Stimulated activated CD8-positive, alpha-beta memory T cell treated with anti-CD3 and anti-CD28 coated beads, Interleukin-4, amount 100 ng/mL, for 4 hours (primary cell): ENCODE measurements around the gene CLSTN2.

ENCODE experiments used
- DNase-seq, 2 donors: peaks; one replicate each; pipeline ENCODE4 v3.0.0-alpha.2; 2020; ENCODE audit warnings: low read depth in 2 of 2, low spot score in 1 of 2

The CLSTN2 gene

GRCh38 chr3:140145528-140145927 lies 210.5 kb downstream of the CLSTN2 start:
- no peak for DNase-seq

- DNase-seq = no peak
Measured at GRCh38 chr3:140146668-140147067, 211.7 kb downstream of the CLSTN2 start.

- DNase-seq = no peak
Measured at GRCh38 chr3:140147965-140148490, 213.0 kb downstream of the CLSTN2 start.

GRCh38 chr3:140148824-140149390 lies 213.9 kb downstream of the CLSTN2 start:
- DNase-seq = no peak

- DNase-seq = no peak
Measured at GRCh38 chr3:140151321-140151720, 216.3 kb downstream of the CLSTN2 start.

- no peak for DNase-seq
Measured at GRCh38 chr3:140152851-140153639, 218.1 kb downstream of the CLSTN2 start.

- DNase-seq = no peak
Measured at GRCh38 chr3:140153736-140154135, 218.8 kb downstream of the CLSTN2 start.

- no peak for DNase-seq
Measured at GRCh38 chr3:140157161-140157560, 222.2 kb downstream of the CLSTN2 start.

- DNase-seq = no peak
Measured at GRCh38 chr3:140159646-140160045, 224.7 kb downstream of the CLSTN2 start.

- DNase-seq = no peak
Measured at GRCh38 chr3:140160553-140160952, 225.6 kb downstream of the CLSTN2 start.

- DNase-seq = no peak
Measured at GRCh38 chr3:140162551-140162950, 227.6 kb downstream of the CLSTN2 start.

- no peak for DNase-seq
Measured at GRCh38 chr3:140163159-140163763, 228.3 kb downstream of the CLSTN2 start.

- no peak for DNase-seq
Measured at GRCh38 chr3:140164156-140164555, 229.2 kb downstream of the CLSTN2 start.

- DNase-seq = no peak
Measured at GRCh38 chr3:140164922-140165590, 230.1 kb downstream of the CLSTN2 start.

GRCh38 chr3:140165781-140166180 lies 230.8 kb downstream of the CLSTN2 start:
- DNase-seq = no peak

GRCh38 chr3:140166861-140167599 lies 232.0 kb downstream of the CLSTN2 start:
- no peak for DNase-seq

- DNase-seq = no peak
Measured at GRCh38 chr3:140167600-140168281, 232.8 kb downstream of the CLSTN2 start.

- no peak for DNase-seq
Measured at GRCh38 chr3:140170612-140171011, 235.6 kb downstream of the CLSTN2 start.

- no peak for DNase-seq
Measured at GRCh38 chr3:140176526-140176925, 241.5 kb downstream of the CLSTN2 start.

GRCh38 chr3:140177943-140178342 lies 243.0 kb downstream of the CLSTN2 start:
- no peak for DNase-seq
